Stimulated activated CD4-positive, alpha-beta T cell treated with anti-CD3 and anti-CD28 coated beads, Interleukin-15, amount 100 ng/mL, for 48 hours (primary cell): ENCODE measurements around the gene TMOD2.
A peak's percentile ranks its signal among the peaks of the same experiment; 100 is the strongest.

Source experiments
- DNase-seq, 2 donors: peaks; one replicate each; pipeline ENCODE4 v3.0.0-alpha.2; 2020; ENCODE audit warnings: low read depth in 2 of 2

Gene TMOD2

GRCh38 chr15:51736069-51736468, 15.3 kb upstream of the TMOD2 start:
- no peak for DNase-seq

- DNase-seq = peak in 1 of 2 donors; percentile 40
These were observed 14.5 kb upstream of the TMOD2 start for GRCh38 chr15:51736751-51737521.

- peak in 1 of 2 donors; percentile 47 for DNase-seq
These were observed 13.7 kb upstream of the TMOD2 start, which contains the start of gene LYSMD2 for GRCh38 chr15:51737522-51738305. LYSMD2 (minus strand) TSS chr15:51737655; CDS start chr15:51737622, 33 bp downstream.

- DNase-seq = no peak
These were observed 12.8 kb upstream of the TMOD2 start for GRCh38 chr15:51738553-51738952.

- DNase-seq = no peak
These were observed 12.2 kb upstream of the TMOD2 start for GRCh38 chr15:51739061-51739712.

- no peak for DNase-seq
These were observed 2.1 kb upstream of the TMOD2 start for GRCh38 chr15:51749307-51749706.

GRCh38 chr15:51750186-51750585, 1.2 kb upstream of the TMOD2 start:
- DNase-seq = no peak

- no peak for DNase-seq
These were observed 593 bp downstream of the TMOD2 start for GRCh38 chr15:51751697-51752683.

- DNase-seq = no peak
These were observed 1.5 kb downstream of the TMOD2 start for GRCh38 chr15:51752888-51753287.

- no peak for DNase-seq
These were observed 2.9 kb downstream of the TMOD2 start for GRCh38 chr15:51754267-51754666.

GRCh38 chr15:51755790-51756189, 4.4 kb downstream of the TMOD2 start:
- DNase-seq = no peak

- no peak for DNase-seq
These were observed 5.1 kb downstream of the TMOD2 start for GRCh38 chr15:51756482-51756881.

GRCh38 chr15:51757450-51757849, 6.1 kb downstream of the TMOD2 start:
- no peak for DNase-seq

GRCh38 chr15:51758645-51759044, 7.2 kb downstream of the TMOD2 start:
- no peak for DNase-seq

GRCh38 chr15:51759557-51760070, 8.2 kb downstream of the TMOD2 start:
- DNase-seq = no peak

GRCh38 chr15:51760805-51761204, 9.4 kb downstream of the TMOD2 start:
- no peak for DNase-seq

- no peak for DNase-seq
These were observed 14.4 kb downstream of the TMOD2 start for GRCh38 chr15:51765751-51766150.

GRCh38 chr15:51766341-51766740, 14.9 kb downstream of the TMOD2 start:
- no peak for DNase-seq

- DNase-seq = no peak
These were observed 16.6 kb downstream of the TMOD2 start for GRCh38 chr15:51768018-51768417.

GRCh38 chr15:51770902-51771301, 19.5 kb downstream of the TMOD2 start:
- DNase-seq = no peak

GRCh38 chr15:51771773-51772172, 20.4 kb downstream of the TMOD2 start:
- DNase-seq = no peak
